Effector memory CD8-positive, alpha-beta T cell (primary cell): Measurements from ENCODE around the gene SCGB2A2.

ENCODE experiments used
- ATAC-seq: fragments of 150-1000 bp; cut with Tn5 transposase; replicated peaks from 2 replicates; pipeline ENCODE4 v1.10.0; 2021; ENCODE audit warnings: mild to moderate bottlenecking, moderate library complexity
- DNase-seq, 3 experiments: peaks; one replicate each; pipeline ENCODE4 v3.0.0; 2021
- H3K27ac Mint-ChIP-seq, 2 donors: one replicate each; pipeline ENCODE4 v1.8.0; 2022; ENCODE audit warnings: mild to moderate bottlenecking in 2 of 2, mixed read lengths in 2 of 2, moderate library complexity in 2 of 2
- H3K27me3 Mint-ChIP-seq, 2 donors: one replicate each; pipeline ENCODE4 v1.8.0; 2022; ENCODE audit warnings: mixed read lengths in 2 of 2
- H3K36me3 Mint-ChIP-seq: one replicate; pipeline ENCODE4 v1.8.0; 2022; ENCODE audit warnings: mild to moderate bottlenecking, moderate library complexity, mixed read lengths; ENCODE audit not compliant: insufficient read depth
- H3K4me1 Mint-ChIP-seq, 2 donors: one replicate each; pipeline ENCODE4 v1.8.0; 2022; ENCODE audit warnings: low read depth in 2 of 2, mixed read lengths in 2 of 2
- H3K4me3 Mint-ChIP-seq, 2 donors: one replicate each; pipeline ENCODE4 v1.8.0; 2022; ENCODE audit warnings: mild to moderate bottlenecking in 2 of 2, mixed read lengths in 2 of 2, moderate library complexity in 2 of 2
- H3K9me3 Mint-ChIP-seq, 2 donors: one replicate each; pipeline ENCODE4 v1.8.0; 2022; ENCODE audit warnings: mixed read lengths in 2 of 2

SCGB2A2 gene

DNA sequence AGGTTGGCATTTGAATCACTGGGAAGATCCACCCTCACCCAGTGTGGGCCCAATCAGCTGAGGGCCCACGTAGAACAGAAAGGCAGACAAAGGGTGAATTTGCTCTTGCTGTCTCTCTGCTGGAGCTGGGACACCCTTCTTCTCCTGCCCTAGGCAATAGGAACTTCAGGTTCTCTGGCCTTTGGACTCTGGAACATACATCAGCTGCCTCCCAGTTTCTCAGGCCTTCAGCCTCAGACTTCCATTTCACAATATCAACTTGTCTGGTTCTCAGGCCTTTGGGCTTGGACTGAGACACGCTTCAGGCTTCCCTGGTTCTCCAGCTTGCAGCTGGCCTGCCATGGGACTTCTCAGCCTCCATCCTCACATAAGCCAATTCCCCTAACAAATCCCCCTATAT lies 52.6 kb downstream of the SCGB2A2 start:
- H3K27me3 Mint-ChIP-seq: peaks cover 24 to 43% of the 10 kb centered on the region in 2 donors
- no peak for DNase-seq
- no peaks in the 10 kb centered on the region for H3K36me3 Mint-ChIP-seq
- peaks cover 0 to 2% of the 10 kb centered on the region in 2 donors for H3K4me1 Mint-ChIP-seq
- no peak for ATAC-seq
- H3K27ac Mint-ChIP-seq: no peak overlapping the region
- H3K4me3 Mint-ChIP-seq: no peak overlapping the region
- H3K9me3 Mint-ChIP-seq: no peaks in the 10 kb centered on the region
